GM15510 (cell line): ENCODE data around the gene SMIM38.

ENCODE experiments used
- POLR2A ChIP-seq: IDR thresholded peaks from 3 replicates; pipeline ENCODE4 v1.6.1; 2011; ENCODE audit warnings: borderline replicate concordance; ENCODE audit not compliant: insufficient read length; ENCODE audit errors: extremely low read depth

Gene SMIM38

DNA sequence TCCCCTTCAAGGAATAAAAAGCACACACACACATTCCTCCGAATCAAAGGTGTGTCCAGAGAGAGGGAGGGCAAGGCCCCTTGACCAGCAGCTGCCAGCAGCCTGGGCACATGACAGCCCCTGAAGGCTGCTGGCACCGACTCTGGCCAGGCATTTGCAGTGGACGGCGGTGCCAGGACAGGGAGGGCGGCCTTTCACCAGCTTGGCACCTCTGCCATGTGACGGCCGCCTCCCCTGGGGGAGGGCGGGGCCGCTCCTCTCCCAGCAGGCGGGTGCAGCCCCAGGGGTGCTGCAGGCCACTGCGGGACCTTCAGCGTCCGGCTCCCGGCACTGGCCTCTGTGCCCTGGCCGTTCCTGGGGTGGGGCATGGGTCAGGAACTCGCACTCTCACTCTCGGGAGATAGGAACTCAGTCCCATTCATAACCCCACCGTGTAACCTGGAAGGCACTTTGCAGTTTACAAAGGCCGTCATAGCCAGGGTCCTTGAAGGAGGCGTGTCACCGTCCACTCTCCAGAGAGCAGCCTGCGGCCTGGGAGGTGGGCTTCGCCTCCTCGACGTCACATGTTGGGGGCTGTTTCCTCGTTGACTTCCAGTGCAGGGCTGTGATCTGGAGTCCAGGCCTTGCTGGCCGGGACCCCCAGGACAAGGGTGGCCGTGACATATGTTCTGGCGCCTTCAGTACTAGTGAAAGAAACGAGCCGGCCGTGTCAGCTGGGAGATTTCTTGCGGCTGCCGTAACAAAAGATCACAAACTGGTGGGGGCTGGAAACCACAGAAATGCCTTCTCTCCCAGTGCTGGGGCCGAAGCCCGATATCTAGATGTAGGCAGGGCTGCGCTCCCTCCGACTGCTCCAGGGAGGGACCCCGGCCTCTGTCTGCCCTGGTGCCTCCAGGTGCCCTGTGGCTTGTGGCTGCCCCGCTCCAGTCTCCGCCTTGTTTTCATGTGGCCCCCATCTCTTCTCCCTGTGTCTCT is 39.9 kb upstream of the SMIM38 start:
- TF ChIP-seq POLR2A, result no peak

DNA sequence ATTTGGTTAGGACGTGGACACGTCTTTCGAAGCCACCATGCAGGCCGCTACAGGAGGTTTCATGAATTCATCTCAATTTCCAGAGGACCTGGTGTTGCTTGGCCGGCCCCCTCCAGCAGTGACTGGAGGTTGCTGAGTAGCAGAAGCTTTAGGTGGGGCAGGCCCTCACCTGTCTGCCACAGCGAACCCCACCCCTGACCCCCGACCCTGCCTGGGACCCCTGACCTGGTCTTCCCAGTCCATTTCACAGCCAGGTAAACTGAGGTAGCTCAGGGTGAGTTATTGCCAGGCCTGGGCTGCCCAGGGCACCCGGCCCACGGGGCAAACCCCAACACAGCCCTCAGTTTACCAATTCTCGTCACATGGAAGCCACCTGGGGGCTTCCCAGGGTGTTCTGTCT is 39.1 kb upstream of the SMIM38 start:
- no peak for TF ChIP-seq POLR2A

DNA sequence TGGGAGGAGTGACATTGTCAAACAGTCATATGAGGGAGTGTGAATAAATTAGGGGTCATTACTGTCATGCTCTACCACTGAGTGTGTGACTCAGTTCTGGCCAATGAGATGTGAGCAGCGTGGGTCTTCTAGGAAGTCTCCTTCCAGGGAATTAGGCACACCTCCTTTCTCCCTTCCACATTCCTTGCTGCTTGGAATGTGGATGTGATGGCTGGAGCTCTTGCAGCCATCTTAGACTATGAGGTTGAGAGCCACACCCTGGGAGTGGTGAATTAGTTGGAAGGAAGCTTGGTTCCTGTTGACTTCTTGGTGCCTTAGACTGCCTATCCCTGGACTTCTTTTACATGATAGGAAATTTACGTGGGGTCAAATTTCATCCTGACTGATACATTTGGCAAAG is 36.5 kb upstream of the SMIM38 start:
- TF ChIP-seq POLR2A, result no peak

DNA sequence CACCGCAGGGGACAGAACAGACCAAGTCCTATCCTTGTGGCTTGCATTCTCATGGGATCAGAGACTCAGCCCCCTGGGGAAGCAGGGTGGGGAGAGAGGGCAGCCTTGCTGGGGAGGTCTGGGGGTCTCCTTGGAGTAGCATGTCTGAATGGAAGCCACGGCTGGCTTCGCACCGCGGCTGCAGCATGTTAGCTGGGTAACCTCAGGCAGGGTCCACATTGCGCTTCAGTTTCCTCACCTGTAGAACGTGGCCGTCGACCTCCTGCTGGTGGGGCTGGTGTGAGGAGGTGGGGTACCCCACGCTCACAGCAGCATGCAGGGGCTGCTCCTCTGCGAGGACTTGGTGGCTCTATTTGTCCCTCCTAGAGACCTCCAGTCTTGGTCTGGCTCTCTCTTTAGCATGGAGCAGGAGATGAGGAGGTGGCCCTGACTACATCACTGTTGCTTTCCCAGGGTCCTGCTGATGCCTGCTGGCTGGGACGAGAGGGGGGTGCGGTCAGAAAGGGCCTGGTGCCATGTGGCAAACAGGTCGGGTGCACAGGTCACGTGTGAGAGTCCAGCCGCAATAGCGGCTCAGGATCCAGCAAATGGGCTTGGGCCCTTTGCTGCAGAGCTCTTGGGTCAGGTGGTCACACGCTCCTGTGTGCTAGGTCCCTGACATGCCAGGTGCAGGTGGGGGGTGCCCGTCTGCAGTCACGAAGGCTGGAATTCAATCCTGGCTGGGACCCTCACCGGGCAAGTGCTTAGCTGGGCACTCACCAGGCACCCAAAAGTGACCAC is 35.4 kb upstream of the SMIM38 start:
- TF ChIP-seq POLR2A, result no peak

DNA sequence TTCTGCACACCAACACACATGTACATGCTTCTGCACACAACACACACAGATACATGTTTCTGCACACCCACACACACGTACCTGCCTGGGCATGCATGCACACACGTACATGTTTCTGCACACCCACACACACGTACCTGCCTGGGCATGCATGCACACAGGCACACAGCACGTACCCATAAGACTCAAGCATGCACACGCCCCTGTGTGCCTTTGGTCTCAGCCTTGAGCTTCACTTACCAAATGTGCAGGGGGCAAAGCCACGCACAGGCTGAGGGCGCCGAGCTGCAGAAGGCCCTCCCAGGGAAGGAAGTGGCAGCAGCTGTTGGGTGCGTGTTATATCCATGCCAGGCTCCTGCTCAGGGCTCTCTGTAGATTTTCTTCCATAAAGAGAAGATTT is 34.7 kb upstream of the SMIM38 start:
- TF ChIP-seq POLR2A, result no peak

DNA sequence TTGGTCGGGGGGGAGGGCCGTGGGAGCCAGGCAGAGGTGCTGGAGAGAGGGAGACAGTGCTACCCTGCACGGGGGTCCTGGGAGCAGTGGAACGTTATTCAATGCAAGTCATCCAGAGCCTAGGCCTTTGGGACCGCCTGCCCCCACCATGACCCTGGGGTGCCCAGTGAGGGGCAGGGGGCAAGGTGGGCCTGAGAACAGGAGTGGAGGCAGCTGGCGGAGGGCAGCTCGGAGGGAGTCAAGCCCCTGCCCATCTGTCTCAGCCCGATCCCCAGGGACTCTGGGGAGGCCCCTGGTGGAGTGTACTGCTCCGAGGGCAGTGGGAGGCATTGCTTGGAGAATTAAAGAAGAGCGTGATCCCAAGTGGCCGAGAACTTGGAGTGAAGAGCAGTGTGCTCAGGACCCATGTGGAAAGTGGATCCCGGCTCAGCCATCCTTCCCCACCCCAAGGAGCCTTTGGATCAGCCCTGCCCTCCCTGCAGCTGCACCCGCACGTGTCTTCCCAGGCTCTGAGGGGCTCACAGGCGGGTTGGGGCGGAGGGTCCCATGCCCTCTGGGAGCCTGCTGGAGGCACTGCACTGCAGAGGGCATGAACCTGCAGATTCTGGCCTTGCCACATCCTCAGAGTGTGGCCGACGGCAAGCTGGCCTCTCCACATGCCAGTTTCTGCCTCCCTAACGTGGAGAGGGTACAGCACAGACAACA is 34.0 kb upstream of the SMIM38 start:
- TF ChIP-seq POLR2A, result no peak

DNA sequence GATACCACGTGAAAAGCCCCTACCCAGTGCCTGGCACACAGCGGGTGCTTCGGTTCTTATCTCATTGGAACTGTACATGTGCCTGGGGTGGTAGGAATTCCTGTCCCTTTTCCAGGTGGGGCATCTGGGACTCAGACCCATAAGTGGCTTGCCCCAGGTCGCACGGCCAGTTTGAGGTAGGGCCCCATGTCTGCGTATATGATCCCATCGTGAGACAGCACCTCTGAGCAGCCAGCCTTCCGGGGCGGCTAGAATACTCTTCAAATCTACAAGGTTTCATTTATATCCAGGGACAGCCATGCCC is 33.5 kb upstream of the SMIM38 start:
- no peak for TF ChIP-seq POLR2A

DNA sequence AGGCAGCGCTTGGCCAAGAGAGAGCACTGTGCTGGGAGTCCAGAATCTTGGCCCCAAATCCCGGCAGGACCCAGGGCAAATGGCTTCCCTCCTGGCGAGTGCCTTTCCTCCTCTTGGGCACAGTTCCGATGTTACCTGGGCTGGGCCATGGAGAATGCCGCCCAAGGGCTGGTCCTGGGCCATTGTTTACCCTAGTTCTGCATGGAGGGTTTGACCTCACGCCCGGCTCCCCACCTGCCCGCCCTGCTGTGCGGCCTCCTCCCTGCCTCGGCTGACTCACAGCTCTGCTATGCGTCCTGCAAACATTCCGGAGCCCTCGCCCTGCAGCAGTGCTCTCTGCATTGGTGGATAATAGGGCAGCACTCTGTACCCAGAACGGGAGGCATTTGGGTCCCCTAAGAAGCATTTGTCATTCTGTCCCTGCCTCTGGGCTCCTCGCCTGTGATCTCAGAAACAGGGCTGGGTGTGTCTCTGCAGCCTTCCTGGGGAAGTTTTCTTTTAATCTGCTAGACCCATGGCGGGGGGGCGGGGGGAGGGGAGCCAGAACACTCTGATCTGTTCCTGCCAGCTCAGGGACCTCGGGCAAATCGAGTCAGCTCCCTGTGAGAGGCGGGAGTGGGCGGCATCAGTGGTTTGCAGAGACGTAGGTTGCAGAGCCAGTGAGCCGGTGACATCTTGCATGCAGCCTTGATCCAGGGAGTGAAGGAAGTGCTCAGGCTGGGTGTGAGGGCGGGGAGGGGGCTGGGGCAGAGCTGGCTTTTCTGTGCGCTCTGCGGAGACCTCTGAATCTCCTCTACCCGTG is 32.9 kb upstream of the SMIM38 start:
- TF ChIP-seq POLR2A, result no peak

DNA sequence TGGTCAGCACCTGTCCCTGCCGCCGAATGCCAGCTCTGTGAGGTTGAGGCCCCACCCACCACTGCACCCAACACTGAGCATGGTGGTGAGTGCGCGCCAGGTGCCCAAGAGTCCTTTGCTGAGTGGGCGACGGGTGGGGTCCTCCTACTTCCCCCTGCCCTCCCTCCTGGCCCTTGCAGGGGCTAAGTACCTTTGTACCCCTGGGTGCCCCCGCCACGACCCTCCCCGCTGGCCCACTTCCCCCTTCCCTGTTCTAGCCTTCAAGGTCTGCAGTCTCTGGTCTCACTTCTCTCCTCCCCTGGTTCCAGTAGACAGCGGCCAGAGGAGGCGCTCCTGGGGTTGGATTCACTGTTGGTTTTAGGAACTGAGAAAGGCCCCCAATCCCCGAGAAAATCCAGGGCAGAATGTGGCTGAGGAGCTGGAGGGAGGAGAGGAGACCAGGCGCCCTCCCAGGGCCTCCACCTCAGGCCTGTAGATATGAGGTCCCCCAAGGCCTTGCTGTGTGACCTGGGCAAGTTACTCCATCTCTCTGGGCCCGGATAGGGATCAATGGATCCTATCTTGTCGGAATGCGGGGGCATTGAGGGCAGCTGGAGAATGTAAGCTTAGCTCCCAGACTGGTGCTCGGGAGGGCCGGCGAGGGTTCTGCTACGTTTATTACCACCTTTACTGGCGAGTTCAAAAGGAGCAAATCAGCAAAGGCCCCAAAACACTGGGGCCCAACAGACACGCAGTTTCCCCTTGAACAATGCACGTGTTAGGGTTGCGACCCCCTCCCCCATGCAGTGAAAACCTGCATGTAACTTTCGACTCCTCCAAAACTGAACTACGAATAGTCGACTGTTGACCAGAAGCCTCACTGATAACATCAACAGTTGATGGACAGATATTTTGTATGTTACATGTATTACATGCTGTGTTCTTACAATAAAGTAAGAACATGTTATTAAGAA is 31.9 kb upstream of the SMIM38 start:
- TF ChIP-seq POLR2A, result no peak

DNA sequence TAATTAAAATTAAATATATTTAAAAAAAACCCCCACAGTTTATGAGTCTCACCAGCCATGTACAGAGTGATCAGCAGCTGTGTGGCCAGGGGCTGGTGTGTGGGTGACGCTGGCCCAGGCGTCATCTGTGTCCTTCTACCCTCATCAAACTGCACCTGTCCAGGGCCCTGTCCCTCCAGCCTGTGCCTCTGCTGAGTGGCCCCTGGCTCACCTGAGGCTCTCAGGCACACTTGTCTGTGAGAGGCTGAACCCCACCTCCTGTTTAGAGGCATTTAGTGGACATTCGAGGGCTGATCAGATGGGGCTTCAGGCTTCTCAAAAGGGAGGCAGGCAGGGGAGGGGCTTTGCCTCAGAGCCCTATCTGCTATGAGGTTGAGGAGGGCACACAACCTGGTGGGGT is 29.9 kb upstream of the SMIM38 start:
- TF ChIP-seq POLR2A, result no peak

DNA sequence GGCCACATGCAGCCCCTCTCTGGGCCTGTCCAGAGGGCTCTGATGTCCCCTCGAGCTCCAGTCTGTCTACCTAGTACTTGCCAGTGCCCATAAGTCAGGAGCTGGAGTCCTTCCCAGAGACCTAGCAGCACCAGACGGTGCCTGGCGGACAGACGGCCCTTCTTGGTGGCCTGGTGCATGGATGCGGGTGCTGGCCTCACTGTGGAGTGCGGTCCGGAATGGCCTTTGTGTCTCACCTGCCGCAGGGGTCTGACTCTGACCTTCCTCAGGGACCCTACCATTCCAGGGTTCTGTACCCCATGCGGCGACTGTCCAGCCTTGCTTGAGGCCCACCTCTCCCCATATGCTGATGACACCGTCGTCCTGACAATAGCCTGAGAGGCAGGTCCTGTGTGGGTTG is 29.4 kb upstream of the SMIM38 start:
- no peak for TF ChIP-seq POLR2A

DNA sequence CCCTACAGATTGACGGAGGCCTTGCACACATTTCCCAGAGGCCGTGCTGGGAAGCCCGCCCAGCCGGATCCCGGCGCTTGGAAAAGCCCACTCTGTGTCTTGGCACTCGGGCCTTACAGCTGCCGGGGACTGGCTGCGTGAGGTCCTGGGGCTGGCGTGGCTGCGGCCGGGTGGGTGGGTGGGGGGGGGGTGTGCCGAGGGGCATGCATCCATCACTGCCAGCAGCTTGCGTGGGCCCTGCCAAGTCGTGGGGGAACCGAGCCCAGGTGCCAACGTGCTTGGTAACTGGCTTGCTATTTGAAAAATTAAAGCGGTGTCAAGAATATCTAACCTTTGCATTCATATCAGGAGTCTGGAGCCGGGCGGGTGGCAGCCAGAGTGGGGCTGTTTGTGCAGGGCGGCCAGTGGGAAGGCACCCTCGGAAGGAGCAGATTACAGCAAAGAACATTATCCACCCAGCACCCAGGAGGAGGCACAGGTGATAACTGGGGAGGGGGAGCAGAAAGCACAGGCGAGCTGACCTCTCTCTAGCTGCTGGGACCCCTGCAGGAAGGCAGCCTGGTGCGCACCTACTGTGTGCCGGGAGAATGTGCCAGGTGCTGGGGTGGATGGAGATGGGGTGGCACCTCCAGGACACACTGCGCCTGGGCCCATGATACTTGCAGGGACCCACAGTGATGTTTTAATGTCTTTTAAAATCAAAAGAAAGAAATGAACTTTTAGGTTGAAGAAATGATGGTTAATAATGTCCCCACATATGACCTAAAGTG is 28.5 kb upstream of the SMIM38 start:
- TF ChIP-seq POLR2A, result no peak

DNA sequence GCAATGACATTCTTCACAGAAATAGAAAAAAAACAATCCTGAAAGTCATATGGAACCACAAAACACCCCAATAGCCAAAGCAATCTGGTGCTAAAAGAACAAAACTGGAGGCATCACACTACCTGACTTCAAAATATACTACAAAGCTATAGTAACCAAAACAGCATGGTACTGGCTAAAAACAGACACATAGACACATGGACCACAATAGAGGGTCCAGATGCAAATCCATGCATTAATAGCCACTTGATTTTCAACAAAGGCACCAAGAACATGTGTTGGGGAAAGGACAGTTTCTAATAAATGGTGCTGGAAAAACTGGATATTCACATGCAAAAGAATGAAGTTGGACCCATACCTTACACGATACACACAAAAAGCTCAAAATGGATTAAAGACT is 27.9 kb upstream of the SMIM38 start:
- TF ChIP-seq POLR2A, result no peak
